ENCODE measurements around the gene PSMG4. TPM values are rescaled to one million over a fixed set of nuclear protein-coding genes. Genes with fewer than 3 reads are reported as not detected.

The PSMG4 gene
- total RNA-seq, 1 donor from 2014 or later = 89.9 TPM

GRCh38 chr6:3305831-3306230 is 47.1 kb downstream of the PSMG4 start:
- DNase-seq (ENCODE audit: low read depth, low spot score) = no peak

GRCh38 chr6:3306848-3307247 is 48.1 kb downstream of the PSMG4 start:
- DNase-seq (ENCODE audit: low read depth, low spot score) = no peak

GRCh38 chr6:3307436-3307835 is 48.7 kb downstream of the PSMG4 start:
- no peak for DNase-seq (ENCODE audit: low read depth, low spot score)

GRCh38 chr6:3308106-3308505 is 49.4 kb downstream of the PSMG4 start:
- DNase-seq (ENCODE audit: low read depth, low spot score) = no peak

- DNase-seq (ENCODE audit: low read depth, low spot score) = no peak
These were observed 50.8 kb downstream of the PSMG4 start for GRCh38 chr6:3309391-3310050.

GRCh38 chr6:3310051-3310448 is 51.3 kb downstream of the PSMG4 start:
- DNase-seq (ENCODE audit: low read depth, low spot score) = no peak

GRCh38 chr6:3310703-3311102 is 52.0 kb downstream of the PSMG4 start:
- DNase-seq (ENCODE audit: low read depth, low spot score) = no peak

GRCh38 chr6:3311826-3312225 is 53.1 kb downstream of the PSMG4 start:
- no peak for DNase-seq (ENCODE audit: low read depth, low spot score)

- no peak for DNase-seq (ENCODE audit: low read depth, low spot score)
These were observed 54.0 kb downstream of the PSMG4 start for GRCh38 chr6:3312604-3313231.

- no peak for DNase-seq (ENCODE audit: low read depth, low spot score)
These were observed 55.4 kb downstream of the PSMG4 start for GRCh38 chr6:3314176-3314575.

- no peak for DNase-seq (ENCODE audit: low read depth, low spot score)
These were observed 56.1 kb downstream of the PSMG4 start for GRCh38 chr6:3314621-3315467.

- no peak for DNase-seq (ENCODE audit: low read depth, low spot score)
These were observed 57.1 kb downstream of the PSMG4 start for GRCh38 chr6:3315841-3316240.

- DNase-seq (ENCODE audit: low read depth, low spot score) = no peak
These were observed 57.6 kb downstream of the PSMG4 start for GRCh38 chr6:3316331-3316730.

GRCh38 chr6:3316818-3317217 is 58.1 kb downstream of the PSMG4 start:
- no peak for DNase-seq (ENCODE audit: low read depth, low spot score)

Other genes starting within 250 kb of the PSMG4 start
- 20.8 and 27.3 TPM in 2 replicates for gene RIPK1, start 190.5 kb upstream of the PSMG4 start, total RNA-seq
- 10.6 and 11.3 TPM in 2 replicates for gene BPHL, start 140.2 kb upstream of the PSMG4 start, total RNA-seq
- gene TUBB2A, start 101.4 kb upstream of the PSMG4 start, total RNA-seq = 45.6 and 100 TPM in 2 replicates
- gene TUBB2B, start 31.3 kb upstream of the PSMG4 start, total RNA-seq = 2.4 and 5.7 TPM in 2 replicates
- gene SLC22A23, start 198.1 kb downstream of the PSMG4 start, total RNA-seq = 4.0 and 16.4 TPM in 2 replicates